KMS-11 (cell line): ENCODE results near the gene HDAC10.

Source experiments
- H2AFZ ChIP-seq: fragments of 200-600 bp; sonication (generic); 2 replicates; pipeline ENCODE4 v1.6.1; 2016; ENCODE audit warnings: antibody characterized with exemption, mixed run types, low read depth
- H3K27ac ChIP-seq: fragments of 200-600 bp; sonication (generic); 2 replicates; pipeline ENCODE4 v1.6.1; 2016; ENCODE audit warnings: mild to moderate bottlenecking, mixed run types
- H3K27me3 ChIP-seq: fragments of 200-600 bp; sonication (generic); 2 replicates; pipeline ENCODE4 v1.6.1; 2017; ENCODE audit warnings: mild to moderate bottlenecking, low read depth, mixed run types, moderate library complexity; ENCODE audit not compliant: insufficient read depth
- H3K36me3 ChIP-seq: fragments of 200-600 bp; sonication (generic); 2 replicates; pipeline ENCODE4 v1.6.1; 2017; ENCODE audit warnings: mild to moderate bottlenecking, mixed run types; ENCODE audit not compliant: insufficient read depth
- H3K4me1 ChIP-seq: fragments of 200-600 bp; sonication (generic); 2 replicates; pipeline ENCODE4 v1.6.1; 2016; ENCODE audit warnings: mild to moderate bottlenecking, low read depth, mixed run types; ENCODE audit not compliant: poor library complexity, severe bottlenecking
- H3K4me2 ChIP-seq: fragments of 200-600 bp; sonication (generic); 2 replicates; pipeline ENCODE4 v1.7.0; 2016; ENCODE audit warnings: mild to moderate bottlenecking, mixed run types
- H3K4me3 ChIP-seq: fragments of 200-600 bp; sonication (generic); IDR thresholded peaks from 2 replicates; pipeline ENCODE4 v1.6.1; 2017; ENCODE audit warnings: low read depth, low read length, mixed read lengths; ENCODE audit not compliant: insufficient read depth
- H3K79me2 ChIP-seq: fragments of 200-600 bp; sonication (generic); 2 replicates; pipeline ENCODE4 v1.6.1; 2016; ENCODE audit warnings: low read depth, mixed run types; ENCODE audit not compliant: insufficient read depth
- H3K9ac ChIP-seq: fragments of 200-600 bp; sonication (generic); 2 replicates; pipeline ENCODE4 v1.6.1; 2016; ENCODE audit warnings: mild to moderate bottlenecking, mixed run types
- H4K20me1 ChIP-seq: fragments of 200-600 bp; sonication (generic); 2 replicates; pipeline ENCODE4 v1.6.1; 2016; ENCODE audit warnings: mild to moderate bottlenecking, mixed run types; ENCODE audit not compliant: insufficient read depth
- TF ChIP-seq, protein P1 (sequence below): fragments of 200-600 bp; sonication (generic); conservative IDR thresholded peaks from 2 replicates; pipeline ENCODE4 v1.6.1; 2017; ENCODE audit warnings: low read depth, mild to moderate bottlenecking, antibody characterized with exemption, low read length, moderate library complexity, mixed read lengths

The HDAC10 gene

DNA sequence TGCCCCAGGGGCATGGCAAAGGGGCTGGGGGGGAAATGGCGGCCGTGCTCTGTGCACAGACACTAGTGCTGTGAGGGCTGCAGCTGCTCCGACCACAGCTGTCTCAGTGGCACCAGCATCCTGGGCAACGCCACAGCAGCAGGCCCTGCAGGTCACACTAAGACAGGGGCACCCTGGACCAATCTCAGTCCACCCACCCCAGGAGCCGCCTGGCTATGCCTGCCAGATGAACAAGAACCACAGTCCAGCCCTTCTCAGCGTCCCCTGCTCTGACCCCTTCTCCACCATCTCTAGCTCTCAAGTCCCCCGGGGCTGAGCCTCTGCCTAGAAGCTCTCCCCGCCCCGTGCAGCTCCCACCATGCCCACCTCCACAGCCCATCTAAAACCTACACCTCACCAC is 22.7 kb downstream of the HDAC10 start:
- H3K4me1 ChIP-seq, result no peaks in the 10 kb centered on the region
- no peaks in the 10 kb centered on the region for H3K36me3 ChIP-seq
- TF ChIP-seq, protein P1, sequence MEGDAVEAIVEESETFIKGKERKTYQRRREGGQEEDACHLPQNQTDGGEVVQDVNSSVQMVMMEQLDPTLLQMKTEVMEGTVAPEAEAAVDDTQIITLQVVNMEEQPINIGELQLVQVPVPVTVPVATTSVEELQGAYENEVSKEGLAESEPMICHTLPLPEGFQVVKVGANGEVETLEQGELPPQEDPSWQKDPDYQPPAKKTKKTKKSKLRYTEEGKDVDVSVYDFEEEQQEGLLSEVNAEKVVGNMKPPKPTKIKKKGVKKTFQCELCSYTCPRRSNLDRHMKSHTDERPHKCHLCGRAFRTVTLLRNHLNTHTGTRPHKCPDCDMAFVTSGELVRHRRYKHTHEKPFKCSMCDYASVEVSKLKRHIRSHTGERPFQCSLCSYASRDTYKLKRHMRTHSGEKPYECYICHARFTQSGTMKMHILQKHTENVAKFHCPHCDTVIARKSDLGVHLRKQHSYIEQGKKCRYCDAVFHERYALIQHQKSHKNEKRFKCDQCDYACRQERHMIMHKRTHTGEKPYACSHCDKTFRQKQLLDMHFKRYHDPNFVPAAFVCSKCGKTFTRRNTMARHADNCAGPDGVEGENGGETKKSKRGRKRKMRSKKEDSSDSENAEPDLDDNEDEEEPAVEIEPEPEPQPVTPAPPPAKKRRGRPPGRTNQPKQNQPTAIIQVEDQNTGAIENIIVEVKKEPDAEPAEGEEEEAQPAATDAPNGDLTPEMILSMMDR, result no peak
- no peak overlapping the region for H3K27ac ChIP-seq
- H3K9ac ChIP-seq, result no peak overlapping the region
- no peak overlapping the region for H3K4me3 ChIP-seq
- no peak overlapping the region for H2AFZ ChIP-seq
- no peaks in the 10 kb centered on the region for H3K27me3 ChIP-seq
- H3K79me2 ChIP-seq, result no peaks in the 10 kb centered on the region
- H3K4me2 ChIP-seq, result no peak overlapping the region
- H4K20me1 ChIP-seq, result no peaks in the 10 kb centered on the region

GRCh38 chr22:50227579-50228215 is 23.4 kb downstream of the HDAC10 start:
- Histone ChIP-seq H3K4me1 (no peaks in the 10 kb centered on the region), H3K9ac (no peak overlapping the region), H2AFZ (no peak overlapping the region), H3K36me3 (no peaks in the 10 kb centered on the region), H3K27ac (no peak overlapping the region), H3K79me2 (no peaks in the 10 kb centered on the region), H3K27me3 (no peaks in the 10 kb centered on the region), H4K20me1 (no peaks in the 10 kb centered on the region), H3K4me2 (no peak overlapping the region), H3K4me3 (no peak overlapping the region)
- TF ChIP-seq, protein P1, result no peak

GRCh38 chr22:50226875-50227165 is 24.2 kb downstream of the HDAC10 start:
- TF ChIP-seq, protein P1, result no peak
- no peak overlapping the region for H3K4me2 ChIP-seq
- H3K4me3 ChIP-seq, result no peak overlapping the region
- no peaks in the 10 kb centered on the region for H3K79me2 ChIP-seq
- H3K4me1 ChIP-seq, result no peaks in the 10 kb centered on the region
- H4K20me1 ChIP-seq, result no peaks in the 10 kb centered on the region
- H3K36me3 ChIP-seq, result no peaks in the 10 kb centered on the region
- no peak overlapping the region for H3K27ac ChIP-seq
- no peak overlapping the region for H2AFZ ChIP-seq
- H3K9ac ChIP-seq, result no peak overlapping the region
- no peaks in the 10 kb centered on the region for H3K27me3 ChIP-seq

DNA sequence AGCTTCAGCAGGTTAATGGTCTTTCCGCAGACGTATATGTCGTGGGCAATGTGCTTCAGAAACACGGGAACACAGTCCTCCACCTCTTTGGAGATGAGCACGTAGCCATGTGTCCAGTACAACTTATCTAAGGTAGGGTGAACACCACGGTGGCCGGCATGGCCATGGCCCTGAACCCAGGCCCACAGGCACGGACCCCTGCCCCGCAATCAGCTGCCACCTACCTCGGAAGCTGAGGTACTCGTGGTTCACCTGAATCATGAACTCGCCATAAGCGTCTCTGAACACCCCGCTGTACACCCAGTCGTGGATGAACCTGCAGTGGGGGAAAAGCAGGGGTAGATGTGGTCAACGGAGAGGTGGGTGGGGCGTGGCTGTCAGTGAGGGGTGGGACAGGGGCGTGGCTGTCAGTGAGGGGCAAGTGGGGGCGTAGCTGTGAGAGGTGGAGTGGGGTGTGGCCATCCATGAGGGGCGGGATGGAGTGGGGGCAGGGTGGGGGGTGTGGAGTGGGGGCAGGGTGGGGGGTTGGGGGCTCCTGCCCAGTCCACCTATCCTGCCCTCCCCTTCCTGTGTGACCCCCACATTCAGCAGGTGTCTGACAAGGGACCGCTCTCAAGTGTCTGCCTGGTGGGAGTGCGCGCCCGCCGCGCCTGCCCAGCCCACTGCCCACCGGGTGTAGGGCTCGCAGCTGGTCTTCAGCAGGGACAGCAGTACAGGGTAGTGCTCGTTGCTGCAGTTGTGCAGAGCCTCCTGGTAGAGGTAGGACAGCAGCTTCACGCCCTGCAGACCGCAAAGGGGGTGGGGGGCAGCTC is 24.8 kb downstream of the HDAC10 start:
- TF ChIP-seq, protein P1, result no peak
- no peak overlapping the region for H3K27ac ChIP-seq
- no peaks in the 10 kb centered on the region for H3K36me3 ChIP-seq
- no peak overlapping the region for H3K9ac ChIP-seq
- no peaks in the 10 kb centered on the region for H4K20me1 ChIP-seq
- H2AFZ ChIP-seq, result no peak overlapping the region
- H3K4me1 ChIP-seq, result no peaks in the 10 kb centered on the region
- H3K4me3 ChIP-seq, result no peak overlapping the region
- no peaks in the 10 kb centered on the region for H3K27me3 ChIP-seq
- H3K79me2 ChIP-seq, result no peaks in the 10 kb centered on the region
- no peak overlapping the region for H3K4me2 ChIP-seq
